Activated T-cell treated with anti-CD3 and anti-CD28 coated beads, Interleukin-2, amount 50 U/mL, for 4 hours (primary cell): Measurements from ENCODE around the gene TMEM154. TPM values are rescaled to one million over a fixed set of nuclear protein-coding genes. Genes with fewer than 3 reads are reported as not detected.

ENCODE experiments used
- ATAC-seq, 2 donors: fragments of 200-7000 bp; cut with Tn5 transposase; one replicate each; pipeline ENCODE4 v1.10.0; 2021
- DNase-seq: peaks from one replicate; pipeline ENCODE4 v3.0.0-alpha.2; 2020
- H3K27me3 Mint-ChIP-seq: one replicate; pipeline ENCODE4 v1.8.0; 2021; ENCODE audit warnings: low read depth, mixed read lengths
- H3K36me3 Mint-ChIP-seq: one replicate; pipeline ENCODE4 v1.8.0; 2022; ENCODE audit warnings: mixed read lengths; ENCODE audit not compliant: insufficient read depth
- H3K4me1 Mint-ChIP-seq: one replicate; pipeline ENCODE4 v1.8.0; 2021; ENCODE audit warnings: low read depth, mixed read lengths
- H3K4me3 Mint-ChIP-seq: one replicate; pipeline ENCODE4 v1.8.0; 2021; ENCODE audit warnings: mild to moderate bottlenecking, moderate library complexity, mixed read lengths
- H3K9me3 Mint-ChIP-seq: one replicate; pipeline ENCODE4 v1.8.0; 2021; ENCODE audit warnings: mixed read lengths
- total RNA-seq, 3 donors: library from RNA; stranded (reverse); gene quantifications; one replicate each; pipeline ENCODE4 v1.2.1, GENCODE V29; 2021

Gene TMEM154
- total RNA-seq, 3 donors from 2014 or later: 5.6 to 6.2 (median 6.0) TPM

DNA sequence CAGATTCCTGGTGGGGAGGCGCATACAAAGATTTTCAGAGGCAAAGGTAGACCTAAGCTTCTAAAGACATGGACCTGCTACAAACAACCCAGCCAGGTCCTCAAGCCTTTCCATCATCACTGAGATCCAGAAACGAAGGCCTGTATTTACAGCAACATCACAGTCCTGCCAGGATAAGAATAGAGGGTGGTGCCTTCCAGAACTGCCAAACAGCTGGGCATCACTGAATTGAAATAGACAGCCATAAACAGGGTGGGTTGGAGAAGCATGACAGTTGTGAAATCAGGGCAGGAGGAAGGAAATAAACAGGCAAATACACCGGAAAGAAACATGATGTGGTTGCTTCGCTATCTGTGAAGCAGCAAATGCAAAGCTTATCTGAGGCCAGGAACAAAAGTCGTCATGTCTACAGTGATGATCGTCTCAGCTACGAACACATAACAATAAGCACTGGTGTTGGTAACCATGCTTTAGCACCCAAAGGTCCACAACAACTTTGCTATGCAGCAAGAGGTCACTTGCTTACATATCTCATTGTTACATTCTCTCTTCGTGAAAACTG lies 6.7 kb upstream of the TMEM154 start:
- ATAC-seq: no peak
- Mint-ChIP-seq H3K9me3 (no peaks in the 10 kb centered on the region), H3K36me3 (no peaks in the 10 kb centered on the region), H3K4me1 (peaks cover 7% of the 10 kb centered on the region), H3K4me3 (no peak overlapping the region), H3K27me3 (peaks cover 6% of the 10 kb centered on the region)
- no peak for DNase-seq

DNA sequence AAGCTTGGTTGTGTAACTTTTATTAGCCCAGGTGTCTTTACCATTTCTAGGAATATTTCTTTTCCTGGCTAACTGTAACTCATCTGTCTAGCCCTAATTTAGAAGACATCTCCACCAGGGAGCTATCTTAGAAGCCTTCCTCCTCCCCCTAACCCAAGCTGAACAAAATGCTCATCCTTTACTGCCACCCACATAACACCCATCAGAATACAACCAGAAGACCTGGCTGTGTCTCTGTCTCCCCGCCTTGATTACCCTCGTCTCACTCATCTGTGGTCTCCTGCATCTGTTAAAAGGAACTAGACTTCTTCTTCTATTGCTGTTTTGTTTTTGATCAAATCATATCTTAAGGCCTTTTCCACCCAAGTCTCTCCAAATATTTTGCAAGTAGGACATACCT lies 4.8 kb upstream of the TMEM154 start:
- Mint-ChIP-seq H3K36me3 (no peaks in the 10 kb centered on the region), H3K4me1 (peaks cover 19% of the 10 kb centered on the region), H3K9me3 (no peaks in the 10 kb centered on the region), H3K4me3 (no peak overlapping the region), H3K27me3 (peaks cover 6% of the 10 kb centered on the region)
- DNase-seq (no peak), ATAC-seq (no peak)

DNA sequence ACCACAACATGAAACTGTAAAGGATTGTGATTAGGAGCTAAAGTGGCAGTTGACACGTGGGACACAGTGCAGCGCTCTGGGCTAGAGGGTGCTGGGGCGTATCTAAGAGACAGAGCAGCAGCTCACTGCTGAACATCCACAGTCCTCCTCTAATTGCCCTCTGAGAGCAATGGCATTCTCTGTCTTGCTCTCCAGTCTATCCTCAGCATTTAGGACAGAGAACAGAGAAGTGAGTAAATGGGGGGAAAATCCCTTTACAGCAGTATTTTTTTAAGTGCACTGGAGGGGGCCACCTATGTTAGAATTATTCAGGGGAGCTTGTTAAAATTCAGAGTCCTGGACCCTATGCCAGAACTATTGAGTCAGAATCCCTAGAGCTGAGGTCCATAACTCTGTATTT lies 4.2 kb upstream of the TMEM154 start:
- Mint-ChIP-seq H3K9me3 (no peaks in the 10 kb centered on the region), H3K4me1 (peaks cover 21% of the 10 kb centered on the region), H3K27me3 (peaks cover 6% of the 10 kb centered on the region), H3K4me3 (no peak overlapping the region), H3K36me3 (no peaks in the 10 kb centered on the region)
- ATAC-seq (peak; percentile 11 to 26), DNase-seq (no peak)

DNA sequence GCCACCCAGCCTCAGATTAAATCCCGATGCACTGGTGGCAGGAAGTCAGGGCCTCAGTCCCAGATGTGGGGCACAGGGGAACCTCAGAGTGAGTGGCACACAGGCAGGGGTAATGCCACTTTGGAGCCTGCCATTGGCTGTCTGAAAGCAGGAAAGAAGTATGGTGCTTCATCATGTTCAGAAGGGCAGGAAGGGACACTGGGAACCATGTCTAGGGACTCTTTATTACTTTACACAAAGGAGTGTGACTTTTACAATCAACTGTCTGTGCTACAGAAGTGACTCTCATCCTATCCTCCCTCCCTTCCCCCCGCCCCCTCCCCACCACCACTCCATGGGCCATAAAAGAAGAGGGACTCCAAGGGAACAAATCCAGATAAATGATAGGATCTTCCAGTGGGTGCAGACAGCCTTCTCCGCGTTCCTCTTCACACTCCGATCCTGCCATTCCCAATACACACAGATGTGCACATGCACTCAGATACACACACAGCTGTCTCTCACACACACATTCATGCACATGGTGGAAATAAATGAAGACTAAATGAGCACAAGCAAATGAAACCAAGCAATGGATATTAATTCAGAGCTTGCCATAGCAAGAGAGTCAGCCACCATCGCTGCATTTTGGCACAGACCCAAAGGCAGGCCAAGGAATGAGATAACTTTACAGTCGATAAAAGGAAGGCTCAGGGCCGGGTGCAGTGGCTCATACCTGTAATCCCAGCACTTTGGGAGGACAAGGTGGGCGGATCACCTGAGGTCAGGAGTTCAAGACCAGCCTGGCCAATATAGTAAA lies 2.5 kb upstream of the TMEM154 start:
- no peaks in the 10 kb centered on the region for H3K27me3 Mint-ChIP-seq
- ATAC-seq: no peak
- peaks cover 35% of the 10 kb centered on the region for H3K4me1 Mint-ChIP-seq
- DNase-seq: no peak
- H3K9me3 Mint-ChIP-seq: no peaks in the 10 kb centered on the region
- H3K36me3 Mint-ChIP-seq: no peaks in the 10 kb centered on the region
- no peak overlapping the region for H3K4me3 Mint-ChIP-seq

DNA sequence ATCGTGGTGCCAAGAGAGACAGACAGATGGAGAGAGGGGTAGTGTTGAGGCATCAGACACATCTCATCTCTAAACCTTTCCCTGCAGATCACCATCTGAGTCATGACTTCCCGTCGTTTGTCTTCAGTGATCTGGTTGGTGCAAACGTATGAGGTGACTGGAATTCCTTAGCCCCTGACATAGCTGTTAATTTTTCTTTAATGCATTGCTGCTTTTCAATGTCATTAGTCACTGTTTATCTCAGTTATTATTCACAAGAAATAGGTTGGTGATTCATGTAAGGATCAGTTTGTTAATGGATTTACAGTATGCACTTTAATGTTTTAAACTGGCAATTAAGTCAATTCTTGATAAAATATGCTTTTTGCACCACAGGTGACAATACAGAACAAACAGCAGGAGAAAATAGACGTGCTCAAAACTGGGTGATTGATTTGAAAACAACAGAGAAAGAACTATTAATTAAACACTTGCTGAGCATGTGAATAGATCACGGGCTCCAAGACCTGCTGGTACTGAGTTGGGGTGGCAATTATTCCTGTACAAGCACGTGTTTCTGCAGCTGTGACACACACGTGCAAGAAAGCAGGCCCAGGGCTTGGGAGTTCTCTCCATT lies 1.3 kb upstream of the TMEM154 start:
- no peaks in the 10 kb centered on the region for H3K27me3 Mint-ChIP-seq
- no peak for DNase-seq
- H3K4me1 Mint-ChIP-seq: peaks cover 46% of the 10 kb centered on the region
- peak in 1 of 2 donors; percentile 26 for ATAC-seq
- H3K36me3 Mint-ChIP-seq: no peaks in the 10 kb centered on the region
- H3K4me3 Mint-ChIP-seq: peak overlapping the region; percentile 60
- no peaks in the 10 kb centered on the region for H3K9me3 Mint-ChIP-seq

DNA sequence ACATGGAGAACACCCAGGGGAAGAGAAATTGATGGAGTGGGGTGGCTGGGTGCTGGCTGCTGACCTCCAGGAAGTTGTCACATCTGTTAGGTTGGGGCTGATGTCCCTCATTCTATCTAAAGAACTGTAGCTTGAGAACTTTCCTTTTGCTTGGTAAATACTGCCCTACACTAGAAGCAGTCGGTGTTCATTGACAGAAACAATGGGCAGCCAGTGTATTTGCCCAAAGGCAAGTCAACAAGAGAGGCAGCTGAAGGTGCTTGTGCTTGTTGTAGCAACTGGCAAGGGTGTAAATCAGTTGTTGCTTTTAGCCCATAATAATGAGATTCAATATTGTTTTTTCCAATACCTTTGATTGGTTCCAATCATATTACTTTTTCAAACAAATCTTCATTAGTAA lies 956 bp downstream of the TMEM154 start:
- Mint-ChIP-seq H3K4me3 (peak overlapping the region; percentile 84), H3K9me3 (no peaks in the 10 kb centered on the region), H3K36me3 (peaks cover 4% of the 10 kb centered on the region), H3K4me1 (peaks cover 46% of the 10 kb centered on the region), H3K27me3 (no peaks in the 10 kb centered on the region)
- no peak for ATAC-seq
- DNase-seq: no peak

DNA sequence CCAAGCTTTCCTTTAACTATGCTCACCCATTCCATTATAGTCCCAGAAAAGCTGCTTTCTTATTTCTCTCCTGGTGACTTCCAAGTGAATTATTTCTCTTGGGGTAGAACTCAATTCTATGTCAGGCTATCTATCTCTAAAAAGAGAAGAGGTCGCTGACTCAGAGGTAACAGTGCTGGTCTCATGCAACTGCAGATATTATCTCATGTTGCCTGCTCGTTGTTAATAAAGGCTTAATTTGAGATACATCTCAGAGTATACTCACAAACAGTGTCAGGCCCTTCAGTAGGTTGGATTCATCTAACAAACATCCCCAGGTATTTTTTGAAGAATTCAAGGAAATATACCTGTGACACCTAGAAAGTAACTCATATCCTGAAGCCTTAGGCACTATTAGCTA lies 2.7 kb downstream of the TMEM154 start:
- Mint-ChIP-seq H3K9me3 (no peaks in the 10 kb centered on the region), H3K4me3 (no peak overlapping the region), H3K27me3 (no peaks in the 10 kb centered on the region), H3K4me1 (peaks cover 46% of the 10 kb centered on the region), H3K36me3 (peaks cover 8% of the 10 kb centered on the region)
- ATAC-seq: no peak
- DNase-seq: no peak

DNA sequence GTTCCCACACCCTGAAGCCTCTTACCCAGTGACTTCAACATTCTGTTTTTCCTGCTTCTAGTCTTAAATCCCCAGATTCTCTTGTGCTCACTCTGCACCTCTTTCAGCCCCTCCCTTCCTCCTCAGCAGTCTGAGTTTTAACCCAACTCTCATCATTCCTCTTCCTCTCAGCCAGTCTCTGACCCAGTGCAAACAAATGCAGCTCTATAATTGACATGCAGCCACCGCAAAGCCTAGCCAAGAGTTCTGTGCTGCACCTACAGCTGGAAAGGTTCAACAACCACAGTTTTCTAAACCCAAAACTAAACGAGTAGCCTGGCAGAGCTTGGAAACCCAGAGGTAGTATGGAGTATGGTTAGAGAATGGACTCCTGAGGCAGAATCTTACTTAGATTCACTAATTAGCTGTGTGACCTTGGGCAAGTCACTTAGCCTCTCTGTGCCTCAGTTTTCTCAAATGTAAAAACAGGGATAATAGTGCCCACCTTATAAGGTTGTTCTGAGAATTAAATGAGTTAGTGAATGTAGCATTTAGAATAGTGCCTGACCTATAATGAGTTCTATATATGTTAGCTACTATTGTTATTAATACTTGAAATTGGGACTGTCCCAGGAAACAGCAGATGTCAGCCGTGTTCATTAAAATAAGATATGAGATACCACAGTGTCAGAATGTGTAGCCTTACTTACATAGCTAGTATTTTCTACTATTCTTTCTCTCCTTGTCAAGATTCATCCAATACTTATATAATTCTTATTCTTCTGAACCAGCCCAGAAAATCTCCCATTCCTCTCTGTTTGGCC lies 3.5 kb downstream of the TMEM154 start:
- no peak for ATAC-seq
- DNase-seq: no peak
- Mint-ChIP-seq H3K4me1 (peaks cover 46% of the 10 kb centered on the region), H3K9me3 (no peaks in the 10 kb centered on the region), H3K36me3 (peaks cover 8% of the 10 kb centered on the region), H3K27me3 (no peaks in the 10 kb centered on the region), H3K4me3 (no peak overlapping the region)

DNA sequence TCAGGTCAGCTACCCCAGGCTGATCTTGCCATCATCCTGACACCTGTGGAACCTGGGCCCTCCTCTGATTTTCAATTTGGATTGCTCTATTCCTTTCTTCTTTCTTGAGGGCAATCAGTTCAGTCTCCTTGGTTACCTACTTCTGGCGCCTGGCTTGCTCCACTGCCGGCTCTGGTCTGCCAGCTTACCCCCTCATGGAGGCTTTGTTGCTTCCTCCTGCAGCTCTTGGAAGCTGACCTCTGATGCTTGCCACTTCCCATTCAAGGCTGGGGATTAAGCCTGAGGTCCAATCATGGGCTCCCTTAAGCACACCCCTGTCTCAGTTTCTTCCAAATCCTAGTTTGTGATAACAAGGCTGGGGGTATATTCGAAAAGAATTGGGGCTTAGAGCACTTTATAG lies 5.4 kb downstream of the TMEM154 start:
- ATAC-seq (no peak), DNase-seq (no peak)
- Mint-ChIP-seq H3K36me3 (peaks cover 17% of the 10 kb centered on the region), H3K9me3 (no peaks in the 10 kb centered on the region), H3K4me1 (peaks cover 36% of the 10 kb centered on the region), H3K4me3 (no peak overlapping the region), H3K27me3 (no peaks in the 10 kb centered on the region)

DNA sequence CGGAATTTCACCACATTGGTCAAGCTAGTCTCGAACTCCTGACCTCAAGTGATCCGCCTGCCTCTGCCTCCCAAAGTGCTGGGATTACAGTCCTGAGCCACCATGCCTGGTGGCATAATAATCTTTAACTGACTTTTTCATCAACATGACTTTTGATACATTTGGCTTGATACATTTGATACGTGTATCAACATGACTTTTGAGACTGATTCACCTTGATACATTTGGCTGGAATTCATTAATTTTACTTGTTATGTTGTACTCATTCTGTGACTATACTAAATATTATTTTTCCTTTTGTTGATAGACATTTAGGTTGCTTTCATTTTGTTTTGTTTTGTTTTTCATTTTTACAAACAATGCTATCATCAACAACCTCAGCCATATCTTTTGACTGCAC lies 6.3 kb downstream of the TMEM154 start:
- ATAC-seq: no peak
- Mint-ChIP-seq H3K4me3 (no peak overlapping the region), H3K27me3 (no peaks in the 10 kb centered on the region), H3K36me3 (peaks cover 17% of the 10 kb centered on the region), H3K4me1 (peaks cover 30% of the 10 kb centered on the region), H3K9me3 (no peaks in the 10 kb centered on the region)
- no peak for DNase-seq

DNA sequence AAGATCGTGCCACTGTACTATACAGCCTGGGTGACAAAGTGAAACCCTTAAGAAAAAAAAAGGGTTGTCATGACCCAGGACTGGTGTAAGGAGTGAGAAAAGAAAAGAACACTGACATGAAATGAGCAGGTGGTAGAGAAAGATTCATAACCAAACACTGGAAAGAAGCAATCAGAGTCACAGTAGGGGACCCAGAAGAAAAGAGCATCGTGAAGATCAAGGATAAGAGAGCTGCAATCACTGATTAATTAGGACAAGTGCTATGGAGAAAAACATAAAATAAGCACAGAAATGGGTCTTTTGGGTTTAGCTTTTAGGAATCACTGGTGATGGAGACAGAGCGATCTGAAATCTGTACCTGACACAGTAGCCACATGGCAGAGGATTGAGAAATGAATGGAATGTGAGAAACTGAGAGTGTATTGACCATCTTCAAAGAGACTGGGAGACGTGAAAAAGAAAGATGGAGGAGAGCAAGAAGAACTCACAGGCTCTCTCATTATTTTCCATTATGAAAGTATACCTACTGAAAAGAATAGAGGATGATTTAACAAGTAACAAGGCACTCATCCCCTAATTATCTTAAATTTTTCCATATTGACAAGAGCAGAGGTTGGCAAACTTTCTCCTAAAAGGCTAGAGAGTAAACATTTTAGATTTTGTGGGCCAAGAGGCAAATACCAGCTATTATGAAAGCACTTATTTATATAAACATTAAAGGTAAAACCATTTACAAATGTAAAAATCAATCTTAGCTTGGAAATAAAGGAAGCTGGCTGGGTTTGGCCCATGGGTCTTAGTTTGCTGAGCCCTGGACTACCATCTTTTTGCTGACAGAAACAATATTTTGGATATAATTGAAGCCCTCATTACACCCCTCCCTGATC lies 7.3 kb downstream of the TMEM154 start:
- Mint-ChIP-seq H3K4me1 (peaks cover 21% of the 10 kb centered on the region), H3K27me3 (no peaks in the 10 kb centered on the region), H3K9me3 (no peaks in the 10 kb centered on the region), H3K4me3 (no peak overlapping the region), H3K36me3 (peaks cover 17% of the 10 kb centered on the region)
- no peak for ATAC-seq
- DNase-seq: no peak

DNA sequence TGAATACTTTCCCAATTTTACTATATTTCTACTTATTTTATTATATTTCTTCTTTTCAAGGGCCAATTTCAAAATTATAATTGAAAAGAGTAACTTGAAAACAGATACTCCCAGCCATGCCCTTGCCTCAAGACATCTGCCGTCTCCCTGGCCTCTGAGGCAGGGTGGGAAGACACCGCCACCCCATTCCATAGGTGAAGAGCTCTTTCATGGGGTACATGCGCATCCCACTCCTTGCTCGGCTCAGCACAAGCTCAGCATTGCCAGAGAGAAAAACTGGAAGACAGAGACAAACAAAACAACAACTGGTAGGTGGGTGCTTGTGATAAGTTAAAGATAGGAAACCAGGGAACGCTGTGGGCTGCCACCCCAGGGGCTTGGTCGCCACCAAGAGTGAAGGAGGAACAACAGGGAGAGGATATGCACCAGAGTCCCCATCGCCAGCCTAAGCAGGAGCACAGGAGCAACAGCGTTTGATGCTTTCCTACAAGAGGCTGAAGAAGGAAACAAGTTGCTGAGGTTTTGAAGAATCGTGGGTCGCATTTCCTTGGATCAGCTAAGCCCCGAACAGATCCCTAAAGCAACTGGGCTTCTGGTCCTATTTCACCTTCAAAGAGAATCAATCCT lies 11.3 kb downstream of the TMEM154 start:
- no peaks in the 10 kb centered on the region for H3K27me3 Mint-ChIP-seq
- DNase-seq: no peak
- H3K9me3 Mint-ChIP-seq: no peaks in the 10 kb centered on the region
- H3K4me1 Mint-ChIP-seq: peaks cover 16% of the 10 kb centered on the region
- ATAC-seq: no peak
- peaks cover 23% of the 10 kb centered on the region for H3K36me3 Mint-ChIP-seq
- no peak overlapping the region for H3K4me3 Mint-ChIP-seq

DNA sequence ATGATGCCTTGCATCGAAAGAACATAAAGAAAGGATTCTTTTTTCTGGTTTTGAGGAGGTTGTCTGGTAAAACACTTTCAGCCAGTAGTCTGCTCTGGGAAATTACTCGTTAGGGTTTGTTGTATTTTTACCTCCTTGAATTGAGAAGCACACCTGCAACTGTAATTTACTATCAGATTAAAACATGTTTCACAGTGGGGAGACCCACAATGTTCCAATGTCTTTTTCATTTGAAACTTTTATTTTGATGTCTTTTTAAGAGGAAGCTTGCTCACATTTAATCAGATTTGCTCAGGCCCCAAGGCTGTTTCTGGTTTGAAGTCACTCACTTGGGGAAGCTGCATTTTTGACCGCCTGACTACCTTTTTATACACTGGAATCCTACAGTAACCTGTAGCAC lies 12.0 kb downstream of the TMEM154 start:
- ATAC-seq (no peak), DNase-seq (no peak)
- Mint-ChIP-seq H3K36me3 (peaks cover 23% of the 10 kb centered on the region), H3K4me1 (peaks cover 22% of the 10 kb centered on the region), H3K9me3 (no peaks in the 10 kb centered on the region), H3K4me3 (no peak overlapping the region), H3K27me3 (no peaks in the 10 kb centered on the region)
